ENCODE data around the gene KANSL3.

Gene KANSL3

DNA sequence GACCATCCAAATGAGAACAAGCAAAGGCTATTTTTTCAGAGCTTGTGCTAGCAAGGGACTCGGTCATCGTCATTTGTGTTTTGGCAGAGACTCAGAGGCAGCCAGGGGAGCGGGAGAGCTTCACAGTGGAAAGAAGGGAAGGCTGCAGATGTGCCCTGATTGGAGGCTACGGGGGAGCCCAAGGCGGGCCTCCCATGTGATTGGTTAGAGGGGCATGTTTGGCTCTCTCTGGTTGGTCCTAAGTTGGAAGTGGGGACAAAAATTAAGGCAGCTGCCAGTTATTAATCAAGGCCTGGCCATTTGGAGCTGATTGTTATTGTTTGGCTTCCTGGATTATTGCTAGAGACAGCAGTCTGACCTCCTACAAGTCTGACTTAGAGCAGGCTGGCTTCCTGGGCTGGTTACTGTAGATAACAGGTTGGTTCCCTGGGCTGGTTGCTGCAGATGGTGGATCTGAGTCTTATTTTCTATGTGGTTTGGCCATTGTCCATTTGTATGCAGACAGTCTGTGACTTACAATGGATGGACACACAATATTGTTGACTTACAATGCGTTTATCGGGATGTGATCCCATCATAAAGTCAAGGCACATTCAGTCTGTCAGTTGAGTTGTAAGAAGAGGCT is 10.3 kb upstream of the KANSL3 start:
- Histone ChIP-seq H3K9ac (ENCODE audit: low read length) (no peak overlapping the region), H3K4me3 (ENCODE audit: low read length) (no peak overlapping the region), H3K9me3 (ENCODE audit: control insufficient read depth, low read length) (no peaks in the 10 kb centered on the region), H3K27me3 (ENCODE audit: control insufficient read depth, insufficient read depth, low read length) (no peaks in the 10 kb centered on the region), H3K36me3 (ENCODE audit: control insufficient read depth, insufficient read depth, low read length) (no peaks in the 10 kb centered on the region), H3K4me1 (ENCODE audit: control insufficient read depth, insufficient read depth, low read length) (no peaks in the 10 kb centered on the region)

DNA sequence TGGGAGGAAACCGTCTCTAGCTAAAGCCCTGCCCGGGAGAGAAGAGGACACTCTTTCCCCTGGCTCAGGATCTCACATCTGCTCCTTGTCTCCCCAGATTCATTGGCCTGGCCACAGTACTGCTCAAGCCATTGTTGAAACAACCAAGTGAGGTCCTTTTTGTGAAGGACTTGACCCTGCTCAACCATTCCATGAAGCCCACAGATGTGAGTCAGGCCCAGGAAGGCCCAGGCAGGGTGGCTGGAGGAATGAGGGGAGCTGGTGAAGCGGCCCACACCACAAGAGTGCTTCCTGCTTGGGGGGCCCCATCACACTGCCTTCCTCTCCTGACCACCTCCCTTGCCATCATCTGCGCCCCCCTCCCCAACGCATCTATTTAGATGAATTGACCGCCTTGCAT is 9.6 kb upstream of the KANSL3 start:
- Histone ChIP-seq H3K9ac (ENCODE audit: low read length) (no peak overlapping the region), H3K9me3 (ENCODE audit: control insufficient read depth, low read length) (no peaks in the 10 kb centered on the region), H3K4me3 (ENCODE audit: low read length) (no peak overlapping the region), H3K36me3 (ENCODE audit: control insufficient read depth, insufficient read depth, low read length) (no peaks in the 10 kb centered on the region), H3K27me3 (ENCODE audit: control insufficient read depth, insufficient read depth, low read length) (no peaks in the 10 kb centered on the region), H3K4me1 (ENCODE audit: control insufficient read depth, insufficient read depth, low read length) (no peaks in the 10 kb centered on the region)

DNA sequence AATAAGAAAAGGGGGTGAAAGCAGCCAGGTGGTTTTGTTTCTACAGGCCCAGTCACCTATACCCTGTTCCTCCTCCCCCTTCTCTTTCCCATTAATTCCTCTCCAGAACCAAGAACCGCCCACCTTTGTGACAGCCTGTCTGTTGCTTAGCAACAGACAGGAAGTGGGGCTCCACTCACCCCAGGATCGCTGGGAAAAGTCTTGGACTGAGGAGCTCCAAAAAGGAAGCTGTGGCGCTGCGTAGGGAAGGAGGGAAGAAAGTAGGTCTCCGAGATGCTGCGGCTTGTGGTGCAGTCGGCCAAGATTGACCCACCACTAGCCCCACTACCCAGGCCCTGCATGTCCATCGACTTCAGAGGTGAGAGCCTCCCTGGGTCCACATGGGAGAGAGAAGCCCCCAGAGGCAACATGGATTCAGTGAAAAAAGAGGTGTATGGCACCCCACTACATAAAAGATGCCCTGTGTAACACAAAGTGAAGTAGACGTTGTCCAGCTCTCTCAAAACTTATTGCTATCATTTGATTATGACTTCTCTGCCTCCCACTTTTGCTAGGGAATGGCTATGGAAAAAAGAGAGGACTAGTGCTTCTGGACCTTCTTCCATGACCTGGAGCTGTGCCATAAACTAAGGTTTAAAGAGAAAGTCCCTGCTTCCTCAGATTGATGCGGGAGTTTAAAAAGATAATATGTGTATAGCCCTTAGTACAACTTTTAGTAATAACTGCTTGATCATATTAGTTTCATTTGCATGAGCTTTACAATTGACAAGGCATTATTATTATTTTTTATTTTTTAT is 4.7 kb upstream of the KANSL3 start, which contains the start of gene FER1L5:
TSS of gene FER1L5 (plus strand) at position 201 of the 797 bp plus-strand sequence. CDS start at position 274, 73 bp downstream.
- Histone ChIP-seq H3K4me3 (ENCODE audit: low read length) (no peak within 1 kb of the TSS), H3K9ac (ENCODE audit: low read length) (peak within 1 kb of the TSS; percentile 9), H3K27me3 (ENCODE audit: control insufficient read depth, insufficient read depth, low read length) (no peaks in the 10 kb centered on the region), H3K4me1 (ENCODE audit: control insufficient read depth, insufficient read depth, low read length) (no peaks in the 10 kb centered on the region), H3K9me3 (ENCODE audit: control insufficient read depth, low read length) (no peaks in the 10 kb centered on the region), H3K36me3 (ENCODE audit: control insufficient read depth, insufficient read depth, low read length) (no peaks in the 10 kb centered on the region)

DNA sequence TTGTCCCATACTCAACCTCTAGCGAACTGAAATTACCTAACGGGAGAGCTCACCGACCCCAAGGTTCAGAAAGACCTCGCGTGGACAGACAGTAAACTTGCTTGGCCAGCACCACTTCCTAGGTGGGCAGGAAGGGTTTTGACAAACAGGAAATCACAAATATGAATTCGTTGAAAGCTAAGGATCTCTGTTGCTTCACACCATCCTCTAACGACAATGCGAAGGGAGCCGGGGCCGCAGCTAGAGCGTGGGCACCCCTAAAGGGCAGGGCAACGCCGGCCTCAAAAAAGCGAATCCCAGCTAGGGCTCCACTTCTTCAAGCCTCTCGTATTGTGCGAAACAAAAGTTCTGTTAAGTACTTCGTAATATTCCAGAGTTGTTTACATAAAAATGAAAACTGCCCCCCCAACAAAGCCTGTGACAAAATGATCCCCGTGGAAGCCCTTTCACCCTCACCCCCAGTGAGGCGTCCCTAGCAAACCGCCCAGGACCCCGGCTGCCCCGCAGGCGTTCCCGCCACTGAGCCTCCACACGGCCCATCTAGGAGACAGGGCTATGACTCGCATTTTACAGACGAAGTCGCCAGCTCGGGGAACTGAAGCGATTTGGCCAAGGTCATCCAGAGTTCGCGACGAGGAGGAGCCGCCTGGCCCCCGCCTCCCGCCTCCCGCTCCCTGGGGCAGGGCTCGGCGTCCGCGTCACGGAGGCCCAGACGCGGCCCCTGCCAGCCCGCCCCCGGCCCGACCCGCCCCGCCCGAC is 548 bp downstream of the KANSL3 start:
- Histone ChIP-seq H3K4me3 (ENCODE audit: low read length) (peak overlapping the region; percentile 82), H3K4me1 (ENCODE audit: control insufficient read depth, insufficient read depth, low read length) (peaks cover 11% of the 10 kb centered on the region), H3K36me3 (ENCODE audit: control insufficient read depth, insufficient read depth, low read length) (no peaks in the 10 kb centered on the region), H3K9ac (ENCODE audit: low read length) (peak overlapping the region; percentile 96), H3K9me3 (ENCODE audit: control insufficient read depth, low read length) (no peaks in the 10 kb centered on the region), H3K27me3 (ENCODE audit: control insufficient read depth, insufficient read depth, low read length) (no peaks in the 10 kb centered on the region)

DNA sequence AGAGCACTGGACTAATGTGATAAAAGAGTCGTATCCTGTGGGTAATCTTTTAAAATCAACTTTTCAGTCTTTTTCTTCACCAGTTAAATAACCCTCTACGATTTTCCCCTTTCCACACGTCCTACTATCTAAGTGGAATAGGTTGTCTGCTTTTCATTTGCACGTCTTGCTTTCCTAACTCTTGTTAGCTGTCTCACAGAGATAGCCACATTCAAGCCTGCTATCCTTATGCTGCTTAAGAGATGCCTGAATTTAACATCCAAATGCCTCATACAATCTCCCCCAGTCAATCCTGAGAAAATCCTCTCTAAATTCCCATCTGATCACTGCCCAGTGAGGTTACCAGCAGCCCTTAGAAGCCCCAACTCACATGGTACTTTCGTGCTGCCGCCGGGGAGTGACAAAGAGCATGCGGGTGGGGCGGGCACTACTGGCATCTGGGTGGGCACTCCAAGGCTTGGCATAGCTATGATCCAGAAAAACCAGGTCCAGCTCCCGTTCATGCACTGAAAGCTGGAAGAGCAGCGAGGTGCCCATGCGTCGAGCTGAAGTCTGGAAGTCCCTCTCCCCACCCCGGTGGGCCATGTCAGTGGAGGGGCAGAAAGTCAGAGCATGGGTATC is 1.5 kb downstream of the KANSL3 start:
- H3K9me3 ChIP-seq (ENCODE audit: control insufficient read depth, low read length): no peaks in the 10 kb centered on the region
- peaks cover 11% of the 10 kb centered on the region for H3K4me1 ChIP-seq (ENCODE audit: control insufficient read depth, insufficient read depth, low read length)
- peak overlapping the region; percentile 96 for H3K9ac ChIP-seq (ENCODE audit: low read length)
- H3K36me3 ChIP-seq (ENCODE audit: control insufficient read depth, insufficient read depth, low read length): no peaks in the 10 kb centered on the region
- H3K27me3 ChIP-seq (ENCODE audit: control insufficient read depth, insufficient read depth, low read length): no peaks in the 10 kb centered on the region
- peak overlapping the region; percentile 82 for H3K4me3 ChIP-seq (ENCODE audit: low read length)

DNA sequence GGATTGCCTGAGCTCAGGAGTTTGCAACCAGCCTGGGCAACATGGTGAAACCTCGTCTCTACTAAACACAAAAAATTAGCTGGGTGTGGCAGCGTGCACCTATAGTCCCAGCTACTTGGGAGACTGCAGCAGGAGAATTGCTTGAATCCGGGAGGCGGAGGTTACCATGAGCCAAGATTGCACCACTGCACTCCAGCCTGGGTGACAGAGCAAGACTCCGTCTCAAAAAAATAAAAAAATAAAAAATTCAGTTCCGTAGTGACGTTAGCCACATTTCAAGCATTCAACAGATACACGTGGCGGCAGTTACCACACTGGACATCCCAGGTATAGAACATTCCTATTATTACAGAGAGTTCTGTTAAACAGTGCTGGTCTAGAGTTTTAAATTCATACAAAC is 4.5 kb downstream of the KANSL3 start:
- Histone ChIP-seq H3K9me3 (ENCODE audit: control insufficient read depth, low read length) (no peaks in the 10 kb centered on the region), H3K4me1 (ENCODE audit: control insufficient read depth, insufficient read depth, low read length) (peaks cover 11% of the 10 kb centered on the region), H3K27me3 (ENCODE audit: control insufficient read depth, insufficient read depth, low read length) (no peaks in the 10 kb centered on the region), H3K9ac (ENCODE audit: low read length) (no peak overlapping the region), H3K4me3 (ENCODE audit: low read length) (no peak overlapping the region), H3K36me3 (ENCODE audit: control insufficient read depth, insufficient read depth, low read length) (peaks cover 4% of the 10 kb centered on the region)

DNA sequence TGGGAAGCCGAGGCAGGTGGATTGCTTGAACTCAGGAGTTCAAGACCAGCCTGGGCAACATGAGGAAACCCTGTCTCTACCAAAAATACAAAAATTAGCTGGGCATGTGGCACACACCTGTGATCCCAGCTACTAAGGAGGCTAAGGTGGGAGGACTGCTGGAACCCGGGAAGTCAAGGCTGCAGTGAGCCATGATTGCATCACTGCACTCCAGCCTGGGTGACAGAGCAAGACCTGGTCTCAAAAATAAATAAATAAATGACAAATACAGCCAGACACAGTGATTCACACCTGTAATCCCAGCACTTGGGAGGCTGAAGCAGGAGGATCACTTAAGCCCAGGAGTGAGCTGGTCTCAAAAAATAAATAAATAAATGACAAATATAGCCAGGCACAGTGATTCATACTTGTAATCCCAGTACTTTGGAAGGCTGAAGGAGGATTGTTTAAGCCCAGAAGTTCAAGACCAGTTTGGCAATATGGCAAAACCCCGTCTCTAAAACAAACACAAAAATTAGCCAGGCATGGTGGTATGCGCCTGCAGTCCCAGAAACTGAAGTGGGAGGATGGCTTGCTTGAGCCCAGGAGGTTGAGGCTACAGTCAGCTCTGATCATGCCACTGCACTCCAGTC is 6.2 kb downstream of the KANSL3 start:
- Histone ChIP-seq H3K27me3 (ENCODE audit: control insufficient read depth, insufficient read depth, low read length) (no peaks in the 10 kb centered on the region), H3K9ac (ENCODE audit: low read length) (no peak overlapping the region), H3K36me3 (ENCODE audit: control insufficient read depth, insufficient read depth, low read length) (peaks cover 4% of the 10 kb centered on the region), H3K4me3 (ENCODE audit: low read length) (no peak overlapping the region), H3K4me1 (ENCODE audit: control insufficient read depth, insufficient read depth, low read length) (peaks cover 7% of the 10 kb centered on the region), H3K9me3 (ENCODE audit: control insufficient read depth, low read length) (no peaks in the 10 kb centered on the region)

DNA sequence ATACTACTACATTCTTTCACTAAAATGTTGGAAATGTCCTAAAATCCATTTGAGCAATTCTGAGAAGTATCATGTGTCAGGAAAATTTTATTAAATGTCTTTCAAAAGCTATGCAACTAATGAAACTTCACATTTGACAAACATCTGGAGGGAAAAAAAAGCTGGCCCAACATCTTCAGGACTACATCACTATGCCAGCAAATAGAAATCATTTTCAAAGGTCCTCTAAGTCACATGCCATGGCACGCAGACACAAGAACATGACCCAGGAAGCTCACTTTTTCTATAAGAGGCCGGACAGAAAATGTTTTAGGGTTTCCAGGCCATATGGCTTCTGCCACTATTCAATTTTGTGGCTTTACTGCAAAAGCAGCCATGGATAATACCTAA is 11.6 kb downstream of the KANSL3 start:
- Histone ChIP-seq H3K9ac (ENCODE audit: low read length) (no peak overlapping the region), H3K27me3 (ENCODE audit: control insufficient read depth, insufficient read depth, low read length) (no peaks in the 10 kb centered on the region), H3K36me3 (ENCODE audit: control insufficient read depth, insufficient read depth, low read length) (peaks cover 4% of the 10 kb centered on the region), H3K4me1 (ENCODE audit: control insufficient read depth, insufficient read depth, low read length) (peaks cover 5% of the 10 kb centered on the region), H3K9me3 (ENCODE audit: control insufficient read depth, low read length) (no peaks in the 10 kb centered on the region), H3K4me3 (ENCODE audit: low read length) (no peak overlapping the region)

DNA sequence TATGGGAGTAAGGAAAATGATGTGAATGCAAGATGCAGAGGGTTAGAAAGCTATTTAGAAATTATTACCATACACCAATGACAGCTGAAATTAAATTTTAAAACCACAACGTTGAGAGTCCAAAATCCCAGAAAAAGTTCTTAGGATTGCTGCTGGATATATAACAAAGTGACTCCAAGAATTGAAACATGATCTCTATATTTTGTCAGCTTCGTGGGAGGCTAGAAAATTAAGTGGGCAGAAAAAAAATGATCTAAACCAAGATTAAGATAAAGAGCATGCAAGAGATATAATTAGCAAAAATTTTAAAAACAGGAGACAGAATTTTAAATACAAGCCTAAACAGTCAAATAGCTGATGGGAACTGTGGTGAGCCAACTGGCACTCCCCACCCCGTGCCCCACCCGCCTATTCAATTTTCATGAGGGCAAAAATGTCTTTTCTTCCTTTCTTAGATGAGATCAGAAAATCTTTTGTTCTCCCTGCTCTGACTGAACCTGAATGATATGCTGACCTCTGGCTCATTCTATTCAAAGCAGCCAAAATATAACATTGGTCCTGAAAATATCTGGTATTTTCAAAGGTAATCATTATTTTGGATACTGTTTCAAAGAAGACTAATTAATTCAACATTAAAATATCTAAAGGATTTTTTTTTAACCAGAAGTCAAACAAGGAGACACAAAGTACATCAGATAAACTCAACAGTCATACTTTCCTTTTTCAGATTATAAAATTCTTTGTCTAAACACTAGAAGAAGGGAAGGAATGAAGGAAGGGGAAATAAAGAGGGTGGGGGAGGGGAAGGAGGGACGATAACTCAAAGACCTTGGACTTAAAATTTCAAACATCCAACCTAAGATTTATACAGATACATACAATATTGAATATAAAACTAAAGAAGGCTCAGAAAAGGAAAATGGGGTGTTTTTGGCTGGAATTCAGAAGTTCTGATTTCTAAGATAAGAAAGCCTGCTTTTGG is 12.2 kb downstream of the KANSL3 start:
- Histone ChIP-seq H3K9me3 (ENCODE audit: control insufficient read depth, low read length) (no peaks in the 10 kb centered on the region), H3K4me1 (ENCODE audit: control insufficient read depth, insufficient read depth, low read length) (peaks cover 5% of the 10 kb centered on the region), H3K4me3 (ENCODE audit: low read length) (no peak overlapping the region), H3K36me3 (ENCODE audit: control insufficient read depth, insufficient read depth, low read length) (peaks cover 1% of the 10 kb centered on the region), H3K27me3 (ENCODE audit: control insufficient read depth, insufficient read depth, low read length) (no peaks in the 10 kb centered on the region), H3K9ac (ENCODE audit: low read length) (no peak overlapping the region)

DNA sequence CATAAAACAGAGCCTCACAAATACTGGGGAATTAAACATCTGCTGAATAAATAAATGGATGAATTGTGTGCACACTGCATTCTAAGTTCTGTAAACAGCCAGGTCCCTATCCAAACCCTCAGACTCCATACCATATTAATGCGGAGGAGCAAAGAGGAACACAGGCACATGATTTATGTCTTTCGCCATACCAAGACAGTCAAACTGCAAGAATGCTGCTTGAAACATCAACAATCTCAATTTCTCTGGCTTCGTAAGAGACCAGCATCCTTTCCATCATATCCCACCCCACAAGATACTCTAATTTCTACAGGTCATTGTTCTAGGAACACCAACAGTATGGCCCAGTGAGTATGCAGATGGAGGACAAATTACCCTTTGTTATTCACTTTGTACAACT is 15.0 kb downstream of the KANSL3 start:
- Histone ChIP-seq H3K4me1 (ENCODE audit: control insufficient read depth, insufficient read depth, low read length) (peaks cover 5% of the 10 kb centered on the region), H3K9me3 (ENCODE audit: control insufficient read depth, low read length) (no peaks in the 10 kb centered on the region), H3K9ac (ENCODE audit: low read length) (no peak overlapping the region), H3K27me3 (ENCODE audit: control insufficient read depth, insufficient read depth, low read length) (no peaks in the 10 kb centered on the region), H3K4me3 (ENCODE audit: low read length) (no peak overlapping the region), H3K36me3 (ENCODE audit: control insufficient read depth, insufficient read depth, low read length) (no peaks in the 10 kb centered on the region)

DNA sequence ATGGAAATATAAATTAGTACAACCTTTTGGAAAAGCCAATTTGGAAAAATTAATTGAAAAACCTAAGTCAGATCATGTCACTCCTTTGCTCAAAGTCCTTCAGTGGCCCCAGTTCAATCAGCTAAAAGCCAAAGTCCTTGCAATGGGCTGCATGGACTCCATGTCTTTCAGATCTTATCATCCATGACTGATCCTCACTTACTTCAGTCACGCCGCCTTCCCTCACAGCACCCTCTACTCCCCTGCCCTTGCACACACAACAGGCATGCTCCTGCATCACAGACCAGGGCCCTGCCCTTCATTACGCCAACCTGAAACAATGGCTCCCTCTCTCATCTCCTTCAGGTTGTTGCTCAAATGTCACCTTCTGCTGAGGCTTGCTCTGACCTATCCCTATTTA is 15.6 kb downstream of the KANSL3 start:
- Histone ChIP-seq H3K4me1 (ENCODE audit: control insufficient read depth, insufficient read depth, low read length) (peaks cover 5% of the 10 kb centered on the region), H3K9ac (ENCODE audit: low read length) (no peak overlapping the region), H3K4me3 (ENCODE audit: low read length) (no peak overlapping the region), H3K9me3 (ENCODE audit: control insufficient read depth, low read length) (no peaks in the 10 kb centered on the region), H3K27me3 (ENCODE audit: control insufficient read depth, insufficient read depth, low read length) (no peaks in the 10 kb centered on the region), H3K36me3 (ENCODE audit: control insufficient read depth, insufficient read depth, low read length) (no peaks in the 10 kb centered on the region)
